ENCODE measurements around the gene DNAH3.

DNAH3 gene

DNA sequence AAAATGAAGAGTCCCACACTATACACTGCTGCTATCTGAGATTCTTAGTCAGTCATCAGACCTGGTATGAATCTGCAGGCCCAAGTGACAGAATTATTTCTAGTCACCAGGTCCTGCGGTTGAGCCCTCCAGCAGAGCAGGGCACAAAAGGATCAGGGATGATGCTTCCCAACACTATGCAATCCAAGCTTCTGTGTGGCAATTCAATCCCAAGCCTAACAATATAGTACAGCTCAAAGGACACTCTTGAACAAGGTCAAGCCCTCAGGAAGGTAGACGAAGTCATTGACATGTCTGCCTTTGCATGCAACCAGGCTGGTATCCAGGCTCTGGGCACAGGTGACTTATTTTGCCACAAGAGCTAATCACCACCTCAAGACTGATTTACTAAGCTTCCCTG, 256.3 kb downstream of the DNAH3 start:
- DNase-seq = no peak
- intact Hi-C loops (cut with DNase I) = no loop called here

DNA sequence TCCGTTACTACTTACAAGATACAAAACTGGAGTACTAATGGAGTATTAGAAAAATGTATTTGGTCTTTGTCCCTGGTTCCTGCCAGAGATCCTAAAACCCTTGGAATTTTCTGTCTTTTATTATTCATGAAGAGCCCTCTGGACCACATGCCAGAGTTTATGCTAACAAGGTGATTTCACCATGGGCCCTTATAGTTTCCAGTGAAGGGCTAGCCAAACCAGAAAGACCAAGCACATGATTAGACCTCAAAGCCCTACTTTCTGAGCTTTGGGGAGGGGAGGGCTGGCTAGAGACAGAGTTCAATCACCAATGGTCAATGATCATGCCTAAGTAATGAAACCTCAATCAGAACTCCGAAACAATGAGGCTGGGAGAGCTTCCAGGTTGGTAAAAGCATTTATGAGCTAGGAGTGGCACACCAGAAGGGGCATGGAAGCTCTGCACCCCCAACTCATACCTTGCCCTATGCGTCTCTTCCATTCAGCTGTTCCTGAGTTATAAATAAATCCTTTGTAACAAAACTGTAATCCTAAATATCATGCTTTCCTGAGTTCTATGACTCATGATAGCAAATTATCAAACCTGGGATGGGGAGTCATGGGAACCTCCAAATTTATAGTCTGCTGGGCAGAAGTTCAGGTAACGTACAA, 260.9 kb downstream of the DNAH3 start:
- no peak for DNase-seq
- intact Hi-C loops (cut with DNase I) = no loop called here

DNA sequence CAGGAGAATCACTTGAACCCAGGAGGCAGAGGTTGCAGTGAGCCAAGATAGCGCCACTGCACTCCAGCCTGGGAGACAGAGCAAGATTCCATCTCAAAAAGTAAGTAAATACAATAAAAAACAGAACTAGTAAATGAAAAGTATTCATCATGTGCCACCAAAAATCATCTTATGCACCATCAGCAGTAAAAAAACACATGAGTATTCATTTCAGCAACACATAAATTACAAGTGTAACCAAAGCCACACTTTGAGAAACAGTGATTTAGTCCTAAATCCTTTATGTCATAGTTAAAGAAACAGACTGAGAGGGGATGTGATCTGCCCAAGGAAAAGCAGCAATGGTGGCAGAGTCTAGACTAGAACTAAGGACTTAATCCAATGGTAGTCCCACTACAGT, 263.4 kb downstream of the DNAH3 start:
- DNase-seq = no peak
- intact Hi-C loops (cut with DNase I) = no loop called here

DNA sequence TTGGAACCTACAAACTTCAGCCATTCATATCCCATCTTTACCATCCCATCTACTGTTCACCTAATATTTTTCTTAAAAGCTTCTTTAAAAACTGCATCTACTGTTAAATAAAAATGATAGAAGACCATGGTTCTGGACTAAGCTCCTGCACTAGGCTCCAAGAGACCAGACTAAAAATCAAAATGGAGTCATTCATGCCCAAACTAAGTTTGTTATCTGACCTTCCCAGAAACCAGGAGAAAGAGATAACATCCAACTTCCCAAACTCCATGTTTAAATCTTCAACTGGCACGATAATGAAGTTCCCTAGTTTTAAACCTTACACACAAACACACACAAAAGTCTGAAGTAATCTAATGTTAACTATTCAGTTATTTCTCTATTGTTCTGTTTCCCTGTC, 264.3 kb downstream of the DNAH3 start:
- DNase-seq = no peak
- intact Hi-C loops (cut with DNase I) = no loop called here

DNA sequence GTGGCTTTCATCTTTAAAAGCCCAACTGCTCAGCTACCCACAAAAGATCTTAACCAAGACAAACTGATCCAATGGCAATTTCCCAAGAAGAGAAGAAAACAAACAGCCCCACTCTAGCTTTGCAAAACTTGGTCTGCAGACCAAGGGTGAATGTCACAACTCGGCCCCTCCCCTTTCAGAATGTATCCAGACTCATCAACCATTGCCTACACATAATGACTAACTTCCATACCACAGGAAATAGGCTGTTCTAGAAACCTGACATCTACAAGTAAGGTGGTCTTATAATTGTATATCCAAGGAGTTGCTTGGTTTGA, 266.4 kb downstream of the DNAH3 start:
- no peak for DNase-seq
- intact Hi-C loops (cut with DNase I) = no loop called here

DNA sequence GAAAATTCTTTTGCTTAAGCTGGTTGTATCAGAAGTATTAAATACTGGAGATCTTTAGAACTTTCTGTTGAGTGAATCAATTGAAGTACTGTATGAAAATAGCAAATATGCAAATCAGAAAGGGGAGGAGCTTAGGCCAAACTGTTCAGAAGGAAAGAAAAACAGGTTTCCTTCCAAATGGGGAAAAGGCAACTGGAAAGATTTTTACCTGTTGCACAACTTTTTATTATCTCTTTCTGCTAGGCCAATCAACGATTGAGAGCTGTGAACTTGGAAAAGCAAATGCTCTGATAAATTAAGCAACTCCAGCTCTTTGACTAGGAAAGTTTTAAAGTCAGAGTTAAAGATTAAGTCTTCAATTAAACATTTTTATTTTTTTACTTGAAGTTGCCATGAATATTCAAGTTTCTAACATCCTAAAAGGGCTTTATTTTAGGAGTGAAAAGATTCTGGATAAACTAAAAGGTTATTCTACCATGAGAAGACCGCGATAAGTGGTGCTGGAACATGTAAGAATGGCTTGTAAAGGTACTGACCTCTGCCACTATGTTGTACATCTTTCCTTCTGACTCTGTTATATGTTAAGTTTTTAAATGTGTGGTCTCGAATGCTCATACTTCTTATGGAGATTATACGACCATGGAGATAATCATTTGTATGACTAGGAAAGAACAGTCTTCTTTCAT, 266.9 kb downstream of the DNAH3 start:
- intact Hi-C loops (cut with DNase I) = no loop called here
- no peak for DNase-seq
